B cell (primary cell): Measurements from ENCODE around the gene TLX3.

ENCODE experiments used
- EZH2 ChIP-seq: IDR thresholded peaks from 2 replicates; pipeline ENCODE4 v1.6.1; 2012; ENCODE audit warnings: borderline replicate concordance, low read depth, mild to moderate bottlenecking, moderate library complexity, low read length; ENCODE audit not compliant: insufficient read depth, poor library complexity, severe bottlenecking
- TF ChIP-seq, protein P1 (sequence below): fragments of 200-600 bp; IDR thresholded peaks from one replicate; pipeline ENCODE4 v1.8.0; 2022; ENCODE audit warnings: antibody characterized with exemption, mild to moderate bottlenecking

DNA sequence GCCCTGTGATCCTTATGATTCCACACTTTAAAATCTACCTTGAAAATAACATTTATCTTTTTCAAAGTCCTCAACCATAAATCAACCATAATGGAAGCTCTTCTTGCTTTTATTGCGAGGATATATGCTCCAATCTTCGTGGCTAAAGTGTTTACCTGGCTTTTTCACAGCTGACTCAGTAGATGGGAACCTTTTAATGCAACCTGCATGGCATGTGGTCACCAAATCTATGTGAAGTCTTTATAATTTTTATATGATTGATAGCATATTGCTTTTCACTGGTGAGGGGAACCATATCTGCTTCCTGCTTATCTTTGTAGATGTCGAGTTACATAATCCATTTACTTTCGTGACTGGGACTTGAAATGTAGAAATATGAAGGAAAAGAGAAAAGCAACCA, 47.1 kb upstream of the TLX3 start:
- TF ChIP-seq, protein P1, sequence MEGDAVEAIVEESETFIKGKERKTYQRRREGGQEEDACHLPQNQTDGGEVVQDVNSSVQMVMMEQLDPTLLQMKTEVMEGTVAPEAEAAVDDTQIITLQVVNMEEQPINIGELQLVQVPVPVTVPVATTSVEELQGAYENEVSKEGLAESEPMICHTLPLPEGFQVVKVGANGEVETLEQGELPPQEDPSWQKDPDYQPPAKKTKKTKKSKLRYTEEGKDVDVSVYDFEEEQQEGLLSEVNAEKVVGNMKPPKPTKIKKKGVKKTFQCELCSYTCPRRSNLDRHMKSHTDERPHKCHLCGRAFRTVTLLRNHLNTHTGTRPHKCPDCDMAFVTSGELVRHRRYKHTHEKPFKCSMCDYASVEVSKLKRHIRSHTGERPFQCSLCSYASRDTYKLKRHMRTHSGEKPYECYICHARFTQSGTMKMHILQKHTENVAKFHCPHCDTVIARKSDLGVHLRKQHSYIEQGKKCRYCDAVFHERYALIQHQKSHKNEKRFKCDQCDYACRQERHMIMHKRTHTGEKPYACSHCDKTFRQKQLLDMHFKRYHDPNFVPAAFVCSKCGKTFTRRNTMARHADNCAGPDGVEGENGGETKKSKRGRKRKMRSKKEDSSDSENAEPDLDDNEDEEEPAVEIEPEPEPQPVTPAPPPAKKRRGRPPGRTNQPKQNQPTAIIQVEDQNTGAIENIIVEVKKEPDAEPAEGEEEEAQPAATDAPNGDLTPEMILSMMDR, result no peak
- no peak for TF ChIP-seq EZH2
